HG02885 (cell line): ENCODE data around the gene GPI.
"Not testable (repeated sequence)": the region's sequence is repeated elsewhere in the genome, so short reads cannot be mapped to it uniquely, and the experiment has no call there.

Experiments used
- ATAC-seq: cut with Tn5 transposase; IDR thresholded peaks from one replicate; pipeline ENCODE4 v1.9.1; 2021; ENCODE audit warnings: mild to moderate bottlenecking; ENCODE audit not compliant: unreplicated experiment, poor library complexity

The GPI gene

GRCh38 chr19:34366738-34367623, 2.0 kb downstream of the GPI start:
- no peak for ATAC-seq

- no peak for ATAC-seq
Measured at GRCh38 chr19:34367624-34367957, 2.6 kb downstream of the GPI start.

DNA sequence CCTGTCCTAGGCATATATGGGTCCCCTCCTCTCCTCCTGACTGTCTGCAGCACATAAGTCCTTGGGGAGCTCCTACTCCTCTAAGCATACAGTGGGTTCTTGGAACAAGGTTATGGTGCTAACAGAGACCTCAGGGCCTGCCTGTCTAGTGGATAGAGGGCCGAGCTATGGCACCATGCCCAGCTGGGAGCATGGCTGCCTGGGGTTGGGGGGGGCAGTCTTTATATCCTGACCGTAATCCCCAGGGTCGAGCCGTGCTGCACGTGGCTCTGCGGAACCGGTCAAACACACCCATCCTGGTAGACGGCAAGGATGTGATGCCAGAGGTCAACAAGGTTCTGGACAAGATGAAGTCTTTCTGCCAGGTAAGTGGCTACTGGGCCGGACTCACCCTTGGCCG, 3.3 kb downstream of the GPI start:
- ATAC-seq: no peak

- ATAC-seq: not testable (repeated sequence)
Measured at GRCh38 chr19:34369166-34369565, 4.2 kb downstream of the GPI start.

GRCh38 chr19:34370117-34370516, 5.1 kb downstream of the GPI start:
- ATAC-seq: no peak

DNA sequence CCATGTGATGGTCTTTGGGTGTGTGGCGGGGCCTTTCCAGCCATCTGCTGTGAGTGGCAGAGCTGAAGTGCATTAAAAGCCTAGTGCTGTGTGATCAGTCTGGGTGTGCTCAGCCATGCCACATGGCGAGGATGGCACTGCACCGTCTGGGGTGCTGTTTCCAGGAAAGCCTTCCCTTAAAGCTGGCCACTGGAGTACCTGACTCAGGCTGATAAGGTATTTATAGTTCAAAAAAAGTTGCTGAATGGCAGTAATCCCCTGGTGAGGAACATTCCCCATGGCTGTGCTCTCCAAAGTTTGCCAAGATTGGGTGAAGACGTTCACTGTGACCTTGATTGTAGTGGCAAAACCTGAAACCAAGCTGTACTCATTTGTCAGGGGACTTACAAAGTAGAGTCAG, 6.0 kb downstream of the GPI start:
- no peak for ATAC-seq

DNA sequence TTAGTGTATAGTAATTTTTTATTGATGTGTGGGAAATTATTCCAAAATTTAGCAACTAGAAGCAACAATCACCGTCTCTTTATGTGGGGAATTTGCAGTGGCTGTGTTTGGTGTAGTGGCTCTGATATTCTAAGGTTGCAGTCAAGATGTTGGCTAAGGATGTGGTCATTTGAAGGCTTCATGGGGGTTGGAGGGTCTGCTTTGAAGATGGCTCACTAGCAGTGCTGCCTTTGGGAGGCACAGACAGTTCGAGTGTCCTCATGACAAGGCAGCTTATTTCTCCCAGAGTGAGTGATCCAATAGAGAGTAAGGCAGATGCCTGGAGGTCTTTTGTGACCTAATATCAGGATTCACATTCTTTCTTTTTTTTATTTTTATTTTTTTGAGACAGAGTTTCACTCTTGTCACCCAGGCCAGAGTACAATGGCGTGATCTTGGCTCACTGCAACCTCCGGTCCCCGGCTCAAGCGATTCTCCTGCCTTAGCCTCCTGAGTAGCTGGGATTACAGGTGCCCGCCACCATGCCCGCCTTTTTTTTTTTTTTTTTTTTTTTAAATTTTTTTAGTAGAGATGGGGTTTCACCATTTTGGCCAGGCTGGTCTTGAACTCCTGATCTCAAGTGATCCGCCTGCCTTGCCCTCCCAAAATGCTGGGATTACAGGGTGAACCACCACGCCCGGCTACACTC, 8.7 kb downstream of the GPI start:
- ATAC-seq: no peak

DNA sequence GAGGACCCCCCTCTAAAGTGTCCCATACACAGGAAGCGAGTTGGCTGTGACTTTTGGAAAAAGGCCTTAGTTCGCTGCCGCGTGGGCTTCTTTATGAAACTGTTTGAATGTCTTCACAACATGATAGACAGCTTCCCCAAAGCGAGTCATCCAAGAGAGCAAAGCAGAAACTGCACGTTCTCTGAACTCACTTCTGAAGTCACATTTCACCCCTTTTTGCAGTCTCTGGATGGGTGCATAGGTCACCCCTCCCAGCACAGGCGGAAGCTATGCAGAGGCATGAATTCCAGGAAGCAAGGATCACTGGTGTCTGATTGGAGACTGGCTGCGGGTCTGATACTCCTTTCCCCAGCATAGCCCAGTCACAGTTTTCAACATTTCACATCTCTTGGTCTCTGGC, 10.6 kb downstream of the GPI start:
- ATAC-seq: no peak

DNA sequence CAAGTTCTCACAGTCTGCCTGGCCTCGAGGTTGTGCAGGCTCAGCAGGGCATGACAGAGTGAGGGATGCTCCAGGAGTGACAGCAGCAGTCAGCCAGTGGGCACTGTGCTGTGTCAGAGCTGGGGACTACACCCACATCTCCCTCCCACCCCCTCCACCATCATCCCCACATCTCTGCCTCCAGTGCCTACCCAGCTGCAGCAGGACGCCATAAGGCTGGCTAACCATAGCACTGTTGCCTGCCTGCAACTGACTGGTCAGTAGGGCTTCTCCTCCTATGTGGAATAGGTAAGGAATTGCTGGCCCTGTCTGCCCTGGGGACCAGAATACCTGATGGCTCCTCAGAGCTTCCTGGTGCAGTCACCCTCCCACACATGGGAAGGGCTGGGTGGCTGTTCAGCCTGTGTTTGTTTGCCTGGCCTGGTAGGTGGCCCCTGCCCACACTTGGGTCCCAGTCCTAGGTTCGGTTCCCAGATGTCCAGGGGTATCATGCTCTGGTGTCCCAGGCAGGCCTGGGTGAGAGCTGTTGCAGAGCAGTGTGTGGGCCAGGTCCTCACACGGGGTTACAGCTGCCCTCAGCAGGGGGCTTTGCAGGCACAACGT, 15.7 kb downstream of the GPI start:
- no peak for ATAC-seq

DNA sequence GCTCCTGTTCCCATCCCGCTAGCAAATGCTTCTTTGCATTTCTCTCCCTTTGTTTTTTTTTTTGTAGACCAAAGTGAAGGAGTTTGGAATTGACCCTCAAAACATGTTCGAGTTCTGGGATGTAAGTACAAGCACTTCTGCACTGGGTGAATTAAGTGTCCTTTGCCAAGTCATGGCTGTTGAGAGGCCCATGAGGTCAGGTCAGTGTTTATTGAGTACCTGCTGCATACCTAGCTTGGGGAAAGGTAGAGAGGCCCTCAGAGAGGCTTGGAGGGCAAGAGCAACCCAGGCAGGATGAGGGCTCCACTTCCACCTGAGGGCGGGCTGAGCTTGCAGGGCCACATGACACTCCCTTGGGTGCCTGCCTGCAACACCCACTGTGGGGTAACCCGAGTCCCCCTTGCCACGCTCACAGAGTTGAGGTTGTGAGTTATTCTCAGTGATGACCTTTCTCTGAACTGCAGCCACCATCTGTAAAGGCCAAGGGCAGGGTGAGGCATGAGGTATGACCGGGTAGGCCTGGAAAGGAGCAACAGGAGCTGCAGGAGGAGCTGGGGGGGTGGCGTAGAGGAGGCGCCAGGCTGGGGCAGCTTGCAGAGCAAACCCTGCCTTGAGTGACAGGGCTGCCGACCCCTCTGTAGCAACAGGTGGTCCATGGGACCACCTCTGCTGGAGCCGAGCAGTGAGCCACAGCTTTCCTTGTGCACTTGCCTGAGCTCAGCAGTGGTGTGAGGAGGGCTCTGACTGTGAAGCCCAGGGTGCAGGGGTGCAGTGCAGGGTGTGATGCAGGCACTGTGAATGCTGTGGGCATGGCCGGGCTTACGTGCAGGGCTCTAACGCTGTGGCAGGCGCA, 16.6 kb downstream of the GPI start:
- ATAC-seq: no peak

GRCh38 chr19:34382471-34382870, 17.5 kb downstream of the GPI start:
- ATAC-seq: no peak

GRCh38 chr19:34383599-34383998, 18.6 kb downstream of the GPI start:
- ATAC-seq: no peak

DNA sequence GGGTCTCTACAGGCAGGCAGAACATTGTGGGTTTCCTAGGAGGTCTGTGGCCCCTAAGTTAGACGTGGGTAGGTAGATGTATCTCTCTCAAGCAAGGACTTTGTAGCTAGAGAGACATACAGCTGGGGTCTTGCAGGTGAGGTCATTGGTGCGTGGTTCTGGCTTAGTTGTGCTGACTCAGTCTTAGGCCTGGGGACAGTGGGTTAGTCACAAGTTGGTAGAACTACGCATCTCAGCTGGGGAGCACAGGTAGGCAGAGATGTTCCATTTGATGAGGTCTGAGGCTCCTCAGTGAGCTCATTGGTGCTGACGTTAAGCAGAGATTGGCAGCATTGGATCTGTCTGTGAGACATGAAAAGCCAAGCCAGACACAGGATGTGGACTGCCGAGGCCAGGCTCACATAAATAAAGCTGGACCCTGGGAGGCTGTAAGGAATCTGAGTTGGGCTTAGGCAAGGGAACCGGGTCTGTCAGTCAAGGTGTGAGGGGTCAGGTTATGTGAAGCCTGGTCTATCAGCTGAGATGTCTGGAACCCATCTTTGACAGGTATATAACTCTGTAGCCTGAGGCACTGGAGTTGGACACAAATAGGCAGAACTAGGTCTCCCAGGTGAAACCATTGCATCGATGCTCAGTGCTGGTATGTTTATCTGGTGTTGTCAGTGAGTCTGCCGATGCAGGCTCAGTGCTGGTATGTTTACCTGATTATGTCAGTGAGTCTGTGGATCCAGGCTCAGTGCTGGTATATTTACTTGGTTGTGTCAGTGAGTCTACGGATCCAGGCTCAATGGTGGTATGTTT, 21.8 kb downstream of the GPI start:
- no peak for ATAC-seq

GRCh38 chr19:34387446-34387810, 22.4 kb downstream of the GPI start:
- ATAC-seq: no peak

DNA sequence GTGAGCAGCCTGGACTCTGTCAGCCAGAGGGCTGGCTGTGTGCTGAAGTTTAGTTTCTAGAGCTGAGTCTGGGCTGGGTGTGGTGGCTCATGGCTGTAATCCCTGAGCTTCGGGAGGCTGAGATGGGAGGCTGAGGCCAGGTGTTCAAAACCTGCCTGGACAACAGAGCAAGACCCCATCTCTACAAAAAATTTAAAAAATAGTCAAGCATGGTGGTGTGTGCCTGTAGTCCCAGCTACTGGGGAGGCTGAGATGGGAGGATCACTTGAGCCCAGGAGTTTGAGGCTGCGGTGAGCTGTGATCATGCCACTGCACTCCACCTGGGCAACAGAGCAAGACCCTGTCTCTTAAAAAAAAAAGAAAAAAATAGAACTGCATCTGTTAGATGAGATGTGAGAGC, 23.7 kb downstream of the GPI start:
- ATAC-seq: not testable (repeated sequence)

- no peak for ATAC-seq
Measured at GRCh38 chr19:34391813-34392212, 26.8 kb downstream of the GPI start.

- ATAC-seq: no peak
Measured at GRCh38 chr19:34393031-34393430, 28.0 kb downstream of the GPI start.

DNA sequence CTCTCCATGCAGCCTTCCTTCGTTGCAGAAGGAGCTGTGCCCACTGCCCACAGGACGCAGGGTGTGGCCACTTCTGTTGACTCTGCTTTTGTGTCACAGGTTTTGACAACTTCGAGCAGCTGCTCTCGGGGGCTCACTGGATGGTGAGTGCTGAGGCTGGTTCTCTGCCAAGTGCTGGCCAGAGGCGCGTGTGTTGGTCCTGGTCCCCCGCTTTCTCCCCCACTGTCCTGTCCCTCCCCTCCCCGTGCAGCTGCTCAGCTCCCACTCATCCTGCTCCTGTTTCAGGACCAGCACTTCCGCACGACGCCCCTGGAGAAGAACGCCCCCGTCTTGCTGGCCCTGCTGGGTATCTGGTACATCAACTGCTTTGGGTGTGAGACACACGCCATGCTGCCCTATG, 28.6 kb downstream of the GPI start:
- ATAC-seq: no peak

DNA sequence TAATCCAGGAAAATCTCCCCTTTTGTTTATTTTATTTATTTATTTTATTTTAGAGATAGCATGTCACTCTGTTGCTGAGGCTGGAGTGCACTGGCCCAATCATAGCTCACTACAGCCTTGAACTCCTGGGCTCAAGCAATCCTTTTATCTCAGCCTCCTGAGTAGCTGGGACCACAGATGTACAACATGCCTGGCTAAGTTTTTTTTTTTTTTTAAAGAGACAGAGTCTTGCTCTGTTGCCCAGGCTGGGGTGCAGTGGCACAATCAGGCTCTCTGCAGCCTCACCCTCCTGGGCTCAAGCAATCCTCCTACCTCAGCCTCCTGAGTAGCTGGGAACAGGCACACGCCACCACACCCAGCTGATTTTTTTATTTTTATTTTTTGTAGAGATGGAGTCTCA, 32.9 kb downstream of the GPI start:
- ATAC-seq: no peak

- no peak for ATAC-seq
Measured at GRCh38 chr19:34399886-34400285, 34.9 kb downstream of the GPI start.
